CD4-positive, alpha-beta T cell treated with Interferon gamma for 1 hour (primary cell): ENCODE measurements around the gene SDC4.
A peak's percentile ranks its signal among the peaks of the same experiment; 100 is the strongest.

Experiments used
- DNase-seq: peaks from one replicate; pipeline ENCODE4 v3.0.0-alpha.2; 2020

Gene SDC4

DNA sequence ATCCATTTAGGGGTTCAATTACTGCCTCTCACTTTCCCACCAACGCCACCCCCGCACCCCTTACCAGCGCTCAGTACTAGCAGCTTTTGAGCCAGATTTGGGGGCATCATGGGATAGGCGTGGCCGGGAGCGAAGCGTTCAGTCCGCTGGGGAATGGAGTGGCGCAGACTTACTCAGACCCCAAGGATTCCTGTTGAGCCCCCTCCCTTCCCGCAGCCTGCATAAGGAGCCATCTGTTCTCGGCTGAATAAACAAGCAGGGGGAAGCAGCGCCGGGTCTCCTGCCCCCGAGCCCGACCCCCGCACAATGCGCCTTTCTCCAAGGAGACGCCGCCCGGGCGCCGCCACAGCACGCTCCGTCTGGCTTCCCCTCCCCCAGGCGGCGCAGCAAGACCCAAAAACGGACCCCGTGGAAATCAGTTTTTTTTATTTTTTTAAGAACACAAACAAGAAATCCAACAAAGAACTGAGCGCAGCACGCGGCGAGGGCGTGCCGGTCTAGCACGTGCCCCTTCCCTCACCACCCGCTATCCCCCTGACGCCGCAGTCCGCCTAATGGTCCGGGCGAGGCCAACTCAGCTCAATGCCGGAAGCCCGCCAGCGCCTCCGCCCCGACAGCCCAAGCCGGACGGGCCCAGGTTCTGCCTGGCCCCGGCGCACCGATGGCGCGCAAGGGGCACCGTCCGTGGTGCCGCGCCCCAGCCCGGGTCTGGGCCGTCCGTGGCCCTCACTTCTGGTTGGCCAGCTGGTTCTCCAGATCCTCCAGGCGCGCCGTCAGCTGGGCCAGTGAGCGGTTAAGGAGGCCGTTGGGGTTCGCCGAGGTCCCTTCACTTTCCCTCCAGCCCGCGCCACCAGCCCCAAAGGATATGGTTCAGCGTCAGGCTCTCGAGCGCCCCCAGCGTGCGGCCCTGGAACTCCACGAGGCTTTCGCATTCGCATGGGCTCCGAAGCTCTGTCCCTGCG lies 54.9 kb downstream of the SDC4 start:
- DNase-seq, result peak; percentile 66

DNA sequence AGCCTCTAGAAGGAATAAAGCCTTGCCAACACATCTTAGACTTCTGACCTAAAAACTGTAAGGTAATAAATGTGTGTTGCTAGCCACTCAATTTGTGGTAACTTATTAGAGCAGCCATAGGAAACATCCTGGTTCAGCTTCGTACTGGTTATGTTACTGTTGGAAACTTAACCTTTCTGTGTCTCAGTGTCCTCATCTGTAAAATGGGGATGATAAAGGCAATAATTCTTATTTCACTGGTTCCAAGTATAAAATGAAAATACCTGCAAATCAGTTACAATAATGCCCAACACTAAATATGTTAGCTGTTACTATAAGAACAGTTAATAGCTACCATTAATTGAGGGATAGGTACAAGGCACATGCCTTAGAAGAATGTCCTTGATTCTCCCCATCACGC lies 55.9 kb downstream of the SDC4 start:
- DNase-seq, result no peak

DNA sequence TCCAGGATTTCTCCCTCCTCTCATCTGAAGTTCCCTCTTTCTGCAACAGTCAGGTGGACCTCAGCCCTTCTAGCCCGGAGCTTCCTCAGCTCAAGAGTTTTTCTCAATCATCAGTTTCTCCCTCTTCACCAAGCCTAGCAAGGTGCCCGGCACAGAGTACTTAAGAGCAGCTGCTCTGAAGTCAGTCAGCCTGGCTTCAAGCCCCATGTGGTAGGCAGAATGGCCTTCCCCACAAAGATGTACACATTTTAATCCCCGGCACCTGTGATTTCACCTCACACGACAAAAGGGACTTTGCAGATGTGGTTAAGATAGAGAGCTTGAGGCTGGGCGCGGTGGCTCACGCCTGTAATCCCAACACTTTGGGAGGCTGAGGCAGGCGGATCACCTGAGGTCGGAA lies 56.7 kb downstream of the SDC4 start:
- DNase-seq, result no peak

DNA sequence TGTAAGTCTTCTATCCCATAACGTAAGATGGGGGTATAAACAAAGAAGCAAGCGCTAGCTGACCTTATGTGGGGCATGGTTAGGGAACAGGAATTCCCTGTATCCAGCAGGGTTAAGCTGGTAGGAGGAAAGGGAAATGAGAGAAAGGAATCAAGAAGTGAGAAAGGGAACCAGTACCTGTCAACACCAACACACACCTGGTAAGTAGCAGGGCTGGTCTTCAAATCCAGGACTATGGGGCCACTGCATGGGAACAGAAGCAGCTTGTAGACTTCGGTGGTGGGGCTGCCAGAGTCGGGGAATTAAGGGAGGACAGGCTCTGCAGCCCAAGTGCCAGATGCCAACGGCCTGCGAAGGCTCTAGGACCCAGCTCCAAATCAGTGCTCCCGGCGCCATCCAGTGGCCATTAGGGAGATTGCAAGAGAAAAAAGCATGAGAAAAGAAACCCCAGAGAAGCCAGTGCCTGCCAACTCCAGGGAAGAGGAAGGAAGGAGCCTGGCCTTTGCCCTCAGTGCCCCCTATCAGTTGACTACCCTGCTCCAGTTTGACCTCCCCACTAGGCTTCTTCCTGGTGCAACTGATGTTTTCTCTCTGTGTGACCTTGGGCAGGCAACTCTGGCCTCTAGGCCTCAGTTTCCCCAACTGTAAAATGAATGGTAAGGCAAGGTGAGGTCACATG lies 57.4 kb downstream of the SDC4 start:
- DNase-seq, result peak; percentile 58

DNA sequence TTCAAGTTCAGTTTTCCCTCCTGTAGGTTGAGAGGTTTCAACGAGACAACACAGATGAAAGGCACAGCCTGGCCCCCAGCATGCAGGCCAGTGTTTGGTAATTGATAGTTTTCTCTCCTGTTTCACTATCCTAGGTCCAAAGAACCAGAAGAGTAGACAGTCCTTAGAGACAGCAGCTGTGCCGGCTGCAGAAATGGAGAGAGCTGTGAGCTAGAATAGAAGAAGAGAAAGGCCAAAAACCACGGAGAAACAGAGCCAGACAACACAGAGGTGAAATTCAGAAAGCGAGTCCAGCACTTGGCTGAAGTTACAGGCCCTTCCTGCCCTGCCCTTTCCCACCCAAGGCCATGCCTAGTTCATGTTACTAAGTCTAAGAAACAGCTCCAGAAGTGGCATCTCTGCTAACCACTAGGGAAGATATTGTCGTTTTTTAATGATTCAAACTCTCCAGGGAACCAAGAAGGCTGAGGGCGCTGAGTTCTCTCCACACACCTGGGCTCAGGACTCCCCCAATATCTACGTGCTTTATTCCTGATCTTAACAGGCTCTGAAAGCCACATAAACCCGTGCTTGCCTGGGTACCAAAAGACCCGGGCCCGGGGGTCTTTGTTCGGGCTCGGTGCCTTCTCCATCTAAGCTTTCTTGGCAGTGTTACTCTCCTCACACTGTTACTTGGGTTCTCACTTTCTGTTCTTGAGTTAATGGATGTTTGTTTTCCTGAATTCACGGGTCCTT lies 58.1 kb downstream of the SDC4 start:
- DNase-seq, result no peak

DNA sequence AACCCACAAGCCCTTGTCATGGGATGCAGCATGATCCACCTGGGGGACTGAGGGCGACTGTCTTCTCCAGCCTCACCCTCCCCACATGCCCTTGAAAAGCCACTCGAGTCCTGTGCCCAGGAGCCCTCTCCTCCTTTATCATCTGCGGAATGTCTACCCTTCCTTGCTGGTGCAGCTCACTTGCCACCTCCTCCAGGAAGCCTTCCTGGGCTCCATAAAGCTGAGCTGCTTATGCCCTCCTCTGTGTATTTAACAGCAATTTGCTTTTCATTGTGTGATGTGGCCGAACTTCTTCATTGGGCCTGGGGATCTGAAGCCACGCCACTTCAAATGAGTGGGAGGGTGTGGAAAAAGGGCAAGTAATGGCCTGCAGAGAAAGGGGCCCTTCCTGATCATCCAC lies 59.4 kb downstream of the SDC4 start:
- no peak for DNase-seq

DNA sequence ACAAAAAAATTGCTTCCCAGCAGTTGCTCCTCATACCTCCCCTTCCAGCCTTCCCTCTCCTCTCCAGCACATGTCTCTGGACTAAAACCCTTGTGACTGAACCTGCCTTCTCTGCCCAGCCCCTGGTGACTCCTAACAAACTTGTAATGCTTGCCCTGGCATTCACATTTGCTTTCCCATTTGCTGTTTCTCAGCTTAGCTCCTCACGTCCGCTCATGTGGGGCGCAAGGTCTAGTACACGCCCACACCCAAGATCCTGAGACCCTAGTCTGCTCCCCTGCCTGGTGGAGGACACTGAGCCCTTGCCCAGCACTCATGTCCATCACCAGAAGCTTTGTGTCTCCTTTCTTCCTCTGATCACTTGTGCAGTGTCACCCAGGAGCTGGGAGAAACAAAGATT lies 59.8 kb downstream of the SDC4 start:
- no peak for DNase-seq

DNA sequence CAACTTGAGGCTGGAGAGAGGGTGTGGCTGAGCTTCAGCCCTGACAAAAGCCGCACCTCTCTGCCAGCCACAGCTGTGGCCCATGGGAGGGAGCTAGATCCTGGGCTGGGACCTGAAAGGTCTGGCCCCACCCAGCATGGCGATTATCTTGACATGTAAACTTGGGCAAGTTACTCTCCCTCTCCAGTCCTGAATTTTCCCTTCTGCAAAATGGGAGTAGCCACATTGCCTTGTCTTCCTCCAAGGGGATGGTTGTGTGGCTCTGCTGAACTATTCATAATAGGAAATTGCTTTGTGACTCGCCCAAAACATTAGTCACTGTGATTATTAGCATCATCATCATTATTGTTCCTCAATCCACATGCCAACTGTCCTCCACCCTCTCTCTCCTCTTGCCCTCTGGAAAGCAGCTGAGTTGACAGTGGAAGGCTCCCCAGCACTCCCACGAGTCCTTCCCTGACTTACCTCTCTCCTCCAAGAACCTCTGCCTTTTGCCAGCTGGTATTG lies 64.6 kb downstream of the SDC4 start:
- DNase-seq, result no peak

DNA sequence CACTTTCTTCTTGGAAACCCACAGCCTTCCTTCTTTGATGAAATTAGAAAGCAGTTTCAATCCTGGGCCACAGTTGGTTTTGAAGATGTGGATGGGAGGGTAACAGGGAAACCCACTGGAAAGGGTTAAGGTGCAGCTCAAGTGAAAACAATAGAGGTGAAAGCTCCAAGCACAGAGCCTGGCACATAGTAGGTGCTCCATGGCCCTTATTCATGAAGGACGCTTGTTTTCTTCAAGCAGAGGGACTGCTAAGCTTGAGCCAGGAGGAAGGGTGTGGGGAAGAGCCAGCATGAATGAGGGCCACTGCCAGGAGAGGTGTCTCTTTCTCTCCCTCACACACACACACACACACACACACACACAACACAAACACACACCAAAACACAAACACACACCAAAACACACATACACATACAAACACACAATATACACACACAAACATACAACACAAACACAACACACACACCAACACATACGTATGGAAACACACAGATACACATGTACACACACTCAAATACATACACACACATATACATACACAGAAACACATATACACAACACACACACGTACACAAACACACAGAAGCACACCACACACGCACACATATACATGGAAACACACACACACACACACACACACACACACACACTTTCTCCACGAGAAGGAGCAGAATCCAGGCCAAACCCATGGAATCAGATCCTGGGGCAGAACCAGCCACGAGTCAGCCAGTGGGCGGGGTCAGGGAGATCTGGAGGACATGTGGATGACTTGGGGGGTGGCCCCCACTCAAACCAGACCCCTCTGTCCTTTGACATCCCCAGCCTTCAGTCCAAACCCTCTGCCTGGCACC lies 65.3 kb downstream of the SDC4 start:
- no peak for DNase-seq

DNA sequence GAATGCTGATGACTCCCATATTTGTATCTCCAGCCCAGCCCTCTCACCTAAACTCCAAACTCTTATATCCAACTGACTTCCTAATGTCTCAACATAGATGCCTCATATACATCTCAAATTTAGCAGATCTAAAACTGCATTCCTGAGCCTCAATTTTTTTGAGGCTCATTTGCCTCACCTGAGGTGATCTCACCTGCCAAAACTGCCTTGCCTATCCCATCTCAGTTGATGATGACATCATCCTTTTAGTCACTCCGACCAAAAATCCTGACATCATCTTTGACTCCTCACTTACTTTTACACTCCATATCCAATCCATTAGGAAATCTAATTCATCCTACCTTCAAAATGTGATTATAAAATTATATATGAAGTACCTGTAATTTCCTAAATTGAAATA lies 68.2 kb downstream of the SDC4 start:
- no peak for DNase-seq

DNA sequence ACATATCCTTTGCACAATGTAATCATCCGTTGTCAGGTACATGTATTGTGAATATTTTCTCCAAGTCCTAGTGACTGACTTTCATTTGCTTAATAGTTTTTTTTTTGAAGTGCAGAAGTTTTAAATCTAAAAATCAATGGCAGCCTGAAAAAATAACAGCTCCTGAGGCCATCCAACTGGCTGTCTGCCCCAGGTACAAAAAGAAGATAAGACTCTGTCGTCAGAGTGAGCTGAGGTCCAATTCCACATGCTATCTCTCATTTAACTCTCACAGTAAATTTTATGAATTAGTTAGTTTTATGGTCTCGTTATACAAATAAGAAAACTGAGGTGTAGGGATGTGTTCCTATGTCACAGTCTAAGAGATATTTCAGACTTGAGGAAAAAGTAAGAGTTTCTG lies 72.9 kb downstream of the SDC4 start:
- DNase-seq, result no peak
